HepG2 (cell line): ENCODE measurements around the gene TCOF1. TPM values are rescaled to one million over a fixed set of nuclear protein-coding genes. Genes with fewer than 3 reads are reported as not detected.
A peak's percentile ranks its signal among the peaks of the same experiment; 100 is the strongest.

ENCODE experiments used
- AHR ChIP-seq: IDR thresholded peaks from 2 replicates; pipeline ENCODE4 v1.6.1; 2018; ENCODE audit warnings: missing genetic modification reagents, missing compliant biosample characterization
- ARNT ChIP-seq: fragments of 450-650 bp; IDR thresholded peaks from 2 replicates; pipeline ENCODE4 v1.6.1; 2017
- ARNTL ChIP-seq: sonication (generic); formaldehyde crosslinking; IDR thresholded peaks from 2 replicates; pipeline ENCODE4 v1.4.0; 2020; ENCODE audit warnings: mild to moderate bottlenecking, missing genetic modification reagents
- CREM ChIP-seq, 2 experiments: sonication (generic) in 1 of 2; formaldehyde crosslinking in 1 of 2; IDR thresholded peaks; 2 replicates each; pipeline versions ENCODE4 v1.4.0 to v1.6.1; 2016 to 2020; ENCODE audit warnings: antibody characterized with exemption in 1 of 2, mild to moderate bottlenecking in 1 of 2, missing genetic modification reagents in 1 of 2
- KLF6 ChIP-seq: IDR thresholded peaks from 2 replicates; pipeline ENCODE4 v1.8.0; 2016; ENCODE audit warnings: missing biosample characterization, missing genetic modification reagents
- MXD3 ChIP-seq: IDR thresholded peaks from 2 replicates; pipeline ENCODE4 v1.6.1; 2016; ENCODE audit warnings: mild to moderate bottlenecking, missing biosample characterization, missing genetic modification reagents
- MYPOP ChIP-seq: sonication (generic); formaldehyde crosslinking; IDR thresholded peaks from 2 replicates; pipeline ENCODE4 v1.8.1; 2023; ENCODE audit warnings: mild to moderate bottlenecking, moderate library complexity, missing genetic modification reagents
- PAWR ChIP-seq: sonication (generic); formaldehyde crosslinking; IDR thresholded peaks from 2 replicates; pipeline ENCODE4 v1.4.0; 2020; ENCODE audit warnings: missing genetic modification reagents, mild to moderate bottlenecking, borderline replicate concordance
- RERE ChIP-seq: IDR thresholded peaks from 2 replicates; pipeline ENCODE4 v1.6.1; 2016; ENCODE audit warnings: low read depth, missing genetic modification reagents, missing compliant biosample characterization
- SIX4 ChIP-seq: sonication (generic); formaldehyde crosslinking; IDR thresholded peaks from 2 replicates; pipeline ENCODE4 v1.4.0; 2020; ENCODE audit warnings: missing genetic modification reagents
- TCF7 ChIP-seq: sonication (generic); IDR thresholded peaks from 2 replicates; pipeline ENCODE4 v1.6.1; 2016; ENCODE audit warnings: antibody characterized with exemption, low read depth
- TRIM22 ChIP-seq: fragments of 450-650 bp; IDR thresholded peaks from 2 replicates; pipeline ENCODE4 v1.6.1; 2017
- TRIM24 ChIP-seq: sonication (generic); formaldehyde crosslinking; IDR thresholded peaks from 2 replicates; pipeline ENCODE4 v1.8.0; 2022; ENCODE audit warnings: mild to moderate bottlenecking, missing genetic modification reagents
- ZC3H13 ChIP-seq: sonication (generic); formaldehyde crosslinking; IDR thresholded peaks from 2 replicates; pipeline ENCODE4 v1.8.1; 2023; ENCODE audit warnings: mild to moderate bottlenecking, missing genetic modification reagents, moderate library complexity
- ZNF350 ChIP-seq: sonication (generic); formaldehyde crosslinking; IDR thresholded peaks from 2 replicates; pipeline ENCODE4 v1.4.0; 2020; ENCODE audit warnings: mild to moderate bottlenecking, low read depth, missing genetic modification reagents, borderline replicate concordance
- ZNF547 ChIP-seq: sonication (generic); formaldehyde crosslinking; IDR thresholded peaks from 2 replicates; pipeline ENCODE4 v1.5.1; 2020; ENCODE audit warnings: mild to moderate bottlenecking, missing genetic modification reagents
- ZNF576 ChIP-seq: sonication (generic); formaldehyde crosslinking; IDR thresholded peaks from 2 replicates; pipeline ENCODE4 v1.4.0; 2020; ENCODE audit warnings: mild to moderate bottlenecking, missing genetic modification reagents
- ZNF724P ChIP-seq: sonication (generic); formaldehyde crosslinking; IDR thresholded peaks from 2 replicates; pipeline ENCODE4 v1.8.0; 2022; ENCODE audit warnings: missing genetic modification reagents, borderline replicate concordance
- ZNF737 ChIP-seq: sonication (generic); formaldehyde crosslinking; IDR thresholded peaks from 2 replicates; pipeline ENCODE4 v1.5.0; 2020; ENCODE audit warnings: missing genetic modification reagents, mild to moderate bottlenecking, borderline replicate concordance
- polyA plus RNA-seq, 8 experiments: library from polyadenylated mRNA; depleted of rRNA in 3 of 8; stranded (reverse) in 7 of 8; unstranded in 1 of 8; fragments of >200 nt; fragmentation: Illumina TruSeq in 4 of 8; extraction: Trizol in 4 of 8; gene quantifications; 2 replicates each; pipeline versions ENCODE4 v1.2.1 to v1.2.3, GENCODE V29; 2011 to 2016; ENCODE audit warnings: low read depth in 4 of 8, missing spikeins in 1 of 8, mixed read lengths in 1 of 8; ENCODE audit not compliant: insufficient read depth in 1 of 8
- total RNA-seq, 5 experiments: library from RNA; depleted of rRNA; stranded (reverse); fragments of >200 nt; fragmentation: Illumina TruSeq; extraction: Trizol; gene quantifications; 2 replicates each; pipeline ENCODE4 v1.2.3, GENCODE V29; 2016; ENCODE audit warnings: low read depth in 1 of 5
- TF ChIP-seq, protein P1 (sequence below): sonication (generic); formaldehyde crosslinking; IDR thresholded peaks from 2 replicates; pipeline ENCODE4 v1.5.0; 2020; ENCODE audit warnings: missing genetic modification reagents

Gene TCOF1
- total and polyA plus RNA-seq, 2 of the 13 experiments (the other 11 are each of a cell fraction or from before 2014, with no cell fraction given), result 10.1 to 41.6 TPM

GRCh38 chr5:150357326-150358260 is at the start of gene TCOF1 (continued):
- TF ChIP-seq, protein P1, sequence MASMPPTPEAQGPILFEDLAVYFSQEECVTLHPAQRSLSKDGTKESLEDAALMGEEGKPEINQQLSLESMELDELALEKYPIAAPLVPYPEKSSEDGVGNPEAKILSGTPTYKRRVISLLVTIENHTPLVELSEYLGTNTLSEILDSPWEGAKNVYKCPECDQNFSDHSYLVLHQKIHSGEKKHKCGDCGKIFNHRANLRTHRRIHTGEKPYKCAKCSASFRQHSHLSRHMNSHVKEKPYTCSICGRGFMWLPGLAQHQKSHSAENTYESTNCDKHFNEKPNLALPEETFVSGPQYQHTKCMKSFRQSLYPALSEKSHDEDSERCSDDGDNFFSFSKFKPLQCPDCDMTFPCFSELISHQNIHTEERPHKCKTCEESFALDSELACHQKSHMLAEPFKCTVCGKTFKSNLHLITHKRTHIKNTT (CRISPR knock-in tag), result no peak
- TF ChIP-seq ZNF737 (no peak), ZNF350 (CRISPR knock-in tag) (no peak; the same call in 1 of the 2 replicates), PAWR (CRISPR knock-in tag) (no peak), ZNF724P (CRISPR knock-in tag) (0 out of 2 replicates have a peak, but pooled peaks have one; percentile 51), ARNTL (CRISPR knock-in tag) (no peak), ZNF576 (CRISPR knock-in tag) (no peak), TRIM24 (CRISPR knock-in tag) (no peak), ZC3H13 (CRISPR knock-in tag) (no peak), ARNT (no peak), TCF7 (no peak), CREM (IDR thresholded peaks at IDR 0.05) (no peak), CREM (CRISPR knock-in tag; IDR thresholded peaks at IDR 0.05) (no peak), AHR (CRISPR knock-in tag) (no peak), TRIM22 (no peak), MYPOP (CRISPR knock-in tag) (no peak), RERE (no peak), MXD3 (CRISPR knock-in tag) (no peak), SIX4 (CRISPR knock-in tag) (no peak), ZNF547 (CRISPR knock-in tag) (peak; percentile 93), KLF6 (CRISPR knock-in tag) (no peak)
